Endodermal cell (in vitro differentiated cells): ENCODE data around the gene RPS2. TPM values are rescaled to one million over a fixed set of nuclear protein-coding genes. Genes with fewer than 3 reads are reported as not detected.
"Not testable (repeated sequence)": the region's sequence is repeated elsewhere in the genome, so short reads cannot be mapped to it uniquely, and the experiment has no call there.

Source experiments
- DNase-seq: peaks from one replicate; pipeline ENCODE4 v3.0.0-alpha.2; 2017
- H3K27ac ChIP-seq: 2 replicates; pipeline ENCODE4 v1.5.1; 2013; ENCODE audit warnings: mild to moderate bottlenecking, low read depth, low read length, moderate library complexity
- H3K27me3 ChIP-seq: 2 replicates; pipeline ENCODE4 v1.6.1; 2013; ENCODE audit warnings: mild to moderate bottlenecking, low read length, moderate library complexity; ENCODE audit not compliant: insufficient read depth, control insufficient read depth, poor library complexity, severe bottlenecking
- H3K36me3 ChIP-seq: 2 replicates; pipeline ENCODE4 v1.7.0; 2013; ENCODE audit warnings: mild to moderate bottlenecking, low read length, moderate library complexity; ENCODE audit not compliant: control insufficient read depth, insufficient read depth
- H3K4me1 ChIP-seq: one replicate; pipeline ENCODE4 v1.7.0; 2013; ENCODE audit warnings: low read length; ENCODE audit not compliant: control insufficient read depth, insufficient read depth
- H3K4me3 ChIP-seq: 2 replicates; pipeline ENCODE4 v1.5.1; 2013; ENCODE audit warnings: mild to moderate bottlenecking, low read length, moderate library complexity
- H3K9ac ChIP-seq: 2 replicates; pipeline ENCODE4 v1.6.1; 2013; ENCODE audit warnings: mild to moderate bottlenecking, low read length, moderate library complexity; ENCODE audit not compliant: poor library complexity, severe bottlenecking; ENCODE audit errors: extremely low read depth
- H3K9me3 ChIP-seq: 2 replicates; pipeline ENCODE4 v1.6.1; 2013; ENCODE audit warnings: mild to moderate bottlenecking, low read length, moderate library complexity; ENCODE audit not compliant: control insufficient read depth
- H3K27ac Mint-ChIP-seq: 2 replicates; pipeline ENCODE4 v1.8.0; 2020; ENCODE audit warnings: mixed read lengths
- H3K27me3 Mint-ChIP-seq: 2 replicates; pipeline ENCODE4 v1.8.0; 2021; ENCODE audit warnings: mild to moderate bottlenecking, mixed read lengths; ENCODE audit not compliant: insufficient read depth
- H3K36me3 Mint-ChIP-seq: 2 replicates; pipeline ENCODE4 v1.8.0; 2020; ENCODE audit warnings: low read depth, mixed read lengths
- H3K4me1 Mint-ChIP-seq: 2 replicates; pipeline ENCODE4 v1.8.0; 2020; ENCODE audit warnings: mixed read lengths
- H3K4me3 Mint-ChIP-seq: 2 replicates; pipeline ENCODE4 v1.8.0; 2020; ENCODE audit warnings: mild to moderate bottlenecking, moderate library complexity, mixed read lengths
- H3K9me3 Mint-ChIP-seq: 2 replicates; pipeline ENCODE4 v1.8.0; 2020; ENCODE audit warnings: mild to moderate bottlenecking, mixed read lengths
- CTCF ChIP-seq: fragments of 200-600 bp; sonication (generic); conservative IDR thresholded peaks from 2 replicates; pipeline ENCODE4 v1.5.0; 2021; ENCODE audit warnings: antibody characterized with exemption, mild to moderate bottlenecking
- WGBS, 2 experiments: methylation state at CpG; one replicate each; pipeline versions ENCODE4 v1.1.5 to v1.1.7; 2013; ENCODE audit warnings: missing lambda C conversion rate in 2 of 2, mixed read lengths in 1 of 2; ENCODE audit not compliant: insufficient coverage in 1 of 2, insufficient read length in 1 of 2; 5-methylcytosine and 5-hydroxymethylcytosine counted together
- total RNA-seq, 2 donors: library from RNA; stranded (reverse); fragmentation: NEBNext Ultra II Directional in 1 of 2; extraction: Animal tissue kit (Norgen Biotek cat#: 25700) in 1 of 2; gene quantifications; 2 replicates in 1 of 2; 3 replicates in 1 of 2; pipeline ENCODE4 v1.2.1, GENCODE V29; 2021

The RPS2 gene
- total RNA-seq, 2 donors from 2014 or later, result 3,064 to 3,492 TPM

- Mint-ChIP-seq H3K4me1 (peaks cover 3% of the 10 kb centered on the region), H3K9me3 (no peaks in the 10 kb centered on the region), H3K27ac (no peak overlapping the region), H3K27me3 (peaks cover 10% of the 10 kb centered on the region), H3K36me3 (peaks cover 22% of the 10 kb centered on the region), H3K4me3 (peak overlapping the region; percentile 82)
- no peak overlapping the region for H3K4me3 ChIP-seq
- no peak overlapping the region for H3K9ac ChIP-seq
- H3K4me1 ChIP-seq, result no peaks in the 10 kb centered on the region
- WGBS, 2 experiments, result 87 to 88% methylated on average over 12 to 30 of the region's 30 CpGs
- no peaks in the 10 kb centered on the region for H3K27me3 ChIP-seq
- no peaks in the 10 kb centered on the region for H3K9me3 ChIP-seq
- H3K36me3 ChIP-seq, result peaks cover 4% of the 10 kb centered on the region
- TF ChIP-seq CTCF, result peak; percentile 67
- H3K27ac ChIP-seq, result no peak overlapping the region
- peak; percentile 89 for DNase-seq
These were observed 23.2 kb downstream of the RPS2 start for GRCh38 chr16:1941162-1942046.

GRCh38 chr16:1940273-1941161, 24.1 kb downstream of the RPS2 start:
- Histone ChIP-seq H3K4me3 (no peak overlapping the region), H3K27ac (no peak overlapping the region), H3K9me3 (no peaks in the 10 kb centered on the region), H3K27me3 (no peaks in the 10 kb centered on the region), H3K36me3 (peaks cover 4% of the 10 kb centered on the region), H3K4me1 (no peaks in the 10 kb centered on the region), H3K9ac (no peak overlapping the region)
- 93 to 98% methylated on average over 14 to 23 of the region's 23 CpGs for WGBS, 2 experiments
- Mint-ChIP-seq H3K27me3 (peaks cover 10% of the 10 kb centered on the region), H3K36me3 (peaks cover 22% of the 10 kb centered on the region), H3K27ac (no peak overlapping the region), H3K4me3 (no peak overlapping the region), H3K4me1 (peaks cover 3% of the 10 kb centered on the region), H3K9me3 (no peaks in the 10 kb centered on the region)
- DNase-seq, result peak; percentile 35
- TF ChIP-seq CTCF, result no peak

- not testable (repeated sequence) for H3K4me1 ChIP-seq, H3K4me3 ChIP-seq, H3K9me3 ChIP-seq, H3K4me1 Mint-ChIP-seq, H3K9ac ChIP-seq, H3K36me3 ChIP-seq, H3K27ac ChIP-seq, H3K9me3 Mint-ChIP-seq, H3K4me3 Mint-ChIP-seq, DNase-seq, H3K27me3 ChIP-seq, H3K27ac Mint-ChIP-seq
- Mint-ChIP-seq H3K27me3 (peaks cover 10% of the 10 kb centered on the region), H3K36me3 (peaks cover 22% of the 10 kb centered on the region)
- WGBS, 2 experiments, result 90 to 95% methylated on average over 8 of the region's 8 CpGs
These were observed 24.8 kb downstream of the RPS2 start for GRCh38 chr16:1939833-1940232.
